SK-N-SH (cell line): Measurements from ENCODE around the gene AMIGO2.

ENCODE experiments used
- CTCF ChIP-seq: fragments of 200-600 bp; sonication (generic); IDR thresholded peaks from 2 replicates; pipeline ENCODE4 v1.6.1; 2017; ENCODE audit warnings: antibody characterized with exemption, mild to moderate bottlenecking, moderate library complexity
- EP300 ChIP-seq, 2 experiments: IDR thresholded peaks; 2 replicates each; pipeline versions ENCODE4 v1.4.0 to v1.6.1; 2012; ENCODE audit warnings: borderline replicate concordance in 1 of 2, low read depth in 1 of 2, low read length in 1 of 2
- FOXJ3 ChIP-seq: sonication (generic); formaldehyde crosslinking; IDR thresholded peaks from 2 replicates; pipeline ENCODE4 v1.5.1; 2020; ENCODE audit warnings: mild to moderate bottlenecking, missing genetic modification reagents
- GATA2 ChIP-seq: sonication (generic); formaldehyde crosslinking; IDR thresholded peaks from 2 replicates; pipeline ENCODE4 v1.5.0; 2020; ENCODE audit warnings: mild to moderate bottlenecking, missing genetic modification reagents
- MAX ChIP-seq: IDR thresholded peaks from 2 replicates; pipeline ENCODE4 v1.4.0; 2012; ENCODE audit warnings: low read depth
- RAD21 ChIP-seq: IDR thresholded peaks from 2 replicates; pipeline ENCODE4 v1.6.1; 2012; ENCODE audit warnings: mild to moderate bottlenecking, low read length
- SMC3 ChIP-seq: IDR thresholded peaks from 2 replicates; pipeline ENCODE4 v1.6.1; 2012; ENCODE audit warnings: low read depth, low read length, improper control_type of control experiment
- ZBTB33 ChIP-seq: IDR thresholded peaks from 2 replicates; pipeline ENCODE4 v1.4.0; 2012; ENCODE audit warnings: low read depth, borderline replicate concordance
- TF ChIP-seq, protein P1 (sequence below): IDR thresholded peaks from 2 replicates; pipeline ENCODE4 v1.4.0; 2012; ENCODE audit warnings: low read depth, borderline replicate concordance

DNA sequence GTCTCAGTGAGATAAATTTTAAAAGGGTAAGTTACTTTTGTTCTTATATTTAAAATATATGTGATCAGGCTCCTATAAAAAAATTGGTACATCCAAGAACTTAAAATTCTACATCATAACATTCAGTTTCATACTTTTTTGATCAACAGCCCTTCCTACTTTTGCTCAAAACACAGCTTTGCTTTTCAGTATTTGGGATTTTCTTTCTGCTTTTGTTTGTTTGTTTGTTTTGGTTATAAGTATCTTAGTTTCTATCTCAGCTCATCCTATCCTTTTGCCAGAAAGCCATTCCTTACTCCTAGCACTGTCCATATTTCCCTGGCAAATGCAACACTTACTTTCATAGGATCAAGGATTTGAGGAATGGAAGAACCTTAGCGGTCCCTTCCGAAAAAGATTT is 5.0 kb downstream of the AMIGO2 start:
- TF ChIP-seq CTCF (no peak), ZBTB33 (no peak), MAX (no peak), GATA2 (CRISPR knock-in tag) (no peak), FOXJ3 (CRISPR knock-in tag) (no peak), EP300 (IDR thresholded peaks at IDR 0.05; ENCODE audit: borderline replicate concordance in 1 of 2, low read depth in 1 of 2, low read length in 1 of 2) (no peak), RAD21 (no peak), SMC3 (no peak)
- TF ChIP-seq, protein P1, sequence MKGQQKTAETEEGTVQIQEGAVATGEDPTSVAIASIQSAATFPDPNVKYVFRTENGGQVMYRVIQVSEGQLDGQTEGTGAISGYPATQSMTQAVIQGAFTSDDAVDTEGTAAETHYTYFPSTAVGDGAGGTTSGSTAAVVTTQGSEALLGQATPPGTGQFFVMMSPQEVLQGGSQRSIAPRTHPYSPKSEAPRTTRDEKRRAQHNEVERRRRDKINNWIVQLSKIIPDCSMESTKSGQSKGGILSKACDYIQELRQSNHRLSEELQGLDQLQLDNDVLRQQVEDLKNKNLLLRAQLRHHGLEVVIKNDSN, result no peak
